Choroid plexus epithelial cell (primary cell): Measurements from ENCODE around the gene KDM6B.

ENCODE experiments used
- DNase-seq: peaks from one replicate; pipeline ENCODE4 v3.0.0-alpha.2; 2010; ENCODE audit warnings: low read depth
- H3K4me3 ChIP-seq: 2 replicates; pipeline ENCODE4 v1.5.1; 2011; ENCODE audit warnings: low read depth, mild to moderate bottlenecking, control low read depth, low read length, moderate library complexity
- CTCF ChIP-seq: conservative IDR thresholded peaks from 2 replicates; pipeline ENCODE4 v1.5.1; 2011; ENCODE audit warnings: low read depth, mild to moderate bottlenecking, control low read depth, inconsistent platforms, low read length, moderate library complexity

KDM6B gene

DNA sequence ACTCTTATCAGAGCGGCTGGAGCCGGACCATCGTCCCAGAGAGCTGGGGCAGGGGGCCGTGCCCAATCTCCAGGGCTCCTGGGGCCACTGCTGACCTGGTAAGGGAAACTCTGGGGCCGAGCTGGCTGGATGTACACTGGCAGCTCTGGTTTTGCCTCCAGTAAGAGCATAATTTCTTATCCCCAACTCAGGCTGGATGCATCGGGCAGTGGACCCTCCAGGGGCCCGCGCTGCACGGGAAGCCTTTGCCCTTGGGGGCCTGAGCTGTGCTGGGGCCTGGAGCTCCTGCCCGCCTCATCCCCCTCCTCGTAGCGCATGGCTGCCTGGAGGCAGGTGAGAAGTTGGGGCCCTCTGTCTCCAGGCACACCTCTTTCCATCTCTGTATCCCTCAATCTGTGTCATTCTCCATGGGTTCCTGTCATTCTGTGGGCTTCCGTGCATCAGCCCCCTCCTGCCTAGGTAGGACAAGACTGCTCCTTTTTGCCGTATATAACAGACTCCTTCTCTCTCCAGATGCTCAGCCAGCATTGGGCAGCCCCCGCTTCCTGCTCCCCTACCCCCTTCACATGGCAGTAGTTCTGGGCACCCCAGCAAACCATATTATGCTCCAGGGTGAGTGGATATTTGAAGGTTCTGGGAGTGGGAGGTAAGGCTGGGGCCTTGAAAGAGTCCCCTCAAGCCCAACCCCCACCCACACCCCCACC is 11.5 kb downstream of the KDM6B start:
- no peak for TF ChIP-seq CTCF
- peak overlapping the region; percentile 81 for H3K4me3 ChIP-seq
- no peak for DNase-seq

- TF ChIP-seq CTCF = no peak
- H3K4me3 ChIP-seq = no peak overlapping the region
- DNase-seq = no peak
Measured at GRCh38 chr17:7846063-7846735, 12.2 kb downstream of the KDM6B start.

GRCh38 chr17:7846765-7847661 is 13.0 kb downstream of the KDM6B start:
- no peak for TF ChIP-seq CTCF
- DNase-seq = no peak
- H3K4me3 ChIP-seq = no peak overlapping the region

DNA sequence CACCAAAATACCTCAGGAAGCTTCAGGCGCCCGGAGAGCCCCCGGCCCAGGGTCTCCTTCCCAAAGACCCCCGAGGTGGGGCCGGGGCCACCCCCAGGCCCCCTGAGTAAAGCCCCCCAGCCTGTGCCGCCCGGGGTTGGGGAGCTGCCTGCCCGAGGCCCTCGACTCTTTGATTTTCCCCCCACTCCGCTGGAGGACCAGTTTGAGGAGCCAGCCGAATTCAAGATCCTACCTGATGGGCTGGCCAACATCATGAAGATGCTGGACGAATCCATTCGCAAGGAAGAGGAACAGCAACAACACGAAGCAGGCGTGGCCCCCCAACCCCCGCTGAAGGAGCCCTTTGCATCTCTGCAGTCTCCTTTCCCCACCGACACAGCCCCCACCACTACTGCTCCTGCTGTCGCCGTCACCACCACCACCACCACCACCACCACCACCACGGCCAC is 14.1 kb downstream of the KDM6B start:
- no peak for DNase-seq
- H3K4me3 ChIP-seq = no peak overlapping the region
- no peak for TF ChIP-seq CTCF

- no peak overlapping the region for H3K4me3 ChIP-seq
- no peak for DNase-seq
- TF ChIP-seq CTCF = no peak
Measured at GRCh38 chr17:7848739-7849129, 14.7 kb downstream of the KDM6B start.

- no peak for DNase-seq
- TF ChIP-seq CTCF = no peak
- no peak overlapping the region for H3K4me3 ChIP-seq
Measured at GRCh38 chr17:7849130-7849750, 15.2 kb downstream of the KDM6B start.
